ENCODE data around the gene PCDHGB7.

- TF ChIP-seq CTCF (conservative IDR thresholded peaks at IDR 0.05 in 1 of 2, IDR thresholded peaks at IDR 0.05 in 1 of 2; ENCODE audit: low read depth in 1 of 2, low read length in 2 of 2) (no peak), EZH2 (IDR thresholded peaks at IDR 0.05; ENCODE audit: low read length, missing control alignments) (no peak)
Measured at GRCh38 chr5:141413540-141414069, 3.9 kb upstream of the PCDHGB7 start.
